ENCODE data around the gene SLIT1.

The SLIT1 gene

GRCh38 chr10:97185326-97186058 lies at the start of gene SLIT1:
SLIT1 (minus strand) TSS chr10:97185959; CDS start chr10:97185674, 285 bp downstream.
- no peak for DNase-seq

- no peak for DNase-seq
Observed at GRCh38 chr10:97235353-97235752, 49.6 kb upstream of the SLIT1 start.

GRCh38 chr10:97234400-97234799 lies 48.6 kb upstream of the SLIT1 start:
- no peak for DNase-seq

GRCh38 chr10:97230146-97230545 lies 44.4 kb upstream of the SLIT1 start:
- no peak for DNase-seq

GRCh38 chr10:97229322-97230015 lies 43.7 kb upstream of the SLIT1 start:
- no peak for DNase-seq

GRCh38 chr10:97228775-97229157 lies 43.0 kb upstream of the SLIT1 start:
- DNase-seq, result no peak

- no peak for DNase-seq
Observed at GRCh38 chr10:97228130-97228774, 42.5 kb upstream of the SLIT1 start.

- no peak for DNase-seq
Observed at GRCh38 chr10:97226398-97226797, 40.6 kb upstream of the SLIT1 start.

- DNase-seq, result no peak
Observed at GRCh38 chr10:97224483-97225435, 39.0 kb upstream of the SLIT1 start.

- no peak for DNase-seq
Observed at GRCh38 chr10:97222326-97222961, 36.7 kb upstream of the SLIT1 start.

GRCh38 chr10:97220355-97220754 lies 34.6 kb upstream of the SLIT1 start:
- no peak for DNase-seq

GRCh38 chr10:97217299-97217698 lies 31.5 kb upstream of the SLIT1 start:
- DNase-seq, result no peak

GRCh38 chr10:97215619-97216260 lies 30.0 kb upstream of the SLIT1 start:
- no peak for DNase-seq

GRCh38 chr10:97213431-97213830 lies 27.7 kb upstream of the SLIT1 start:
- no peak for DNase-seq

- no peak for DNase-seq
Observed at GRCh38 chr10:97211229-97211628, 25.5 kb upstream of the SLIT1 start.

GRCh38 chr10:97210543-97210960 lies 24.8 kb upstream of the SLIT1 start:
- DNase-seq, result peak; percentile 79 to 80

GRCh38 chr10:97207756-97208346 lies 22.1 kb upstream of the SLIT1 start:
- DNase-seq, result no peak

GRCh38 chr10:97207131-97207530 lies 21.4 kb upstream of the SLIT1 start:
- no peak for DNase-seq

- no peak for DNase-seq
Observed at GRCh38 chr10:97204826-97205679, 19.3 kb upstream of the SLIT1 start.

GRCh38 chr10:97203220-97203619 lies 17.5 kb upstream of the SLIT1 start:
- DNase-seq, result no peak

Measured in stimulated activated CD4-positive, alpha-beta T cell treated with anti-CD3 and anti-CD28 coated beads, Interleukin-2, amount 100 ng/mL, for 48 hours (primary cell).